ENCODE measurements around the gene SCN10A. TPM values are rescaled to one million over a fixed set of nuclear protein-coding genes. Genes with fewer than 3 reads are reported as not detected.

SCN10A gene
- total and polyA plus RNA-seq, 2 experiments from 2014 or later = 0.03 TPM; not detected in 1

GRCh38 chr3:38702231-38702630 is 113.8 kb downstream of the SCN10A start (continued):
- TF ChIP-seq NANOG (IDR thresholded peaks at IDR 0.05; ENCODE audit: borderline replicate concordance) (no peak), REST (IDR thresholded peaks at IDR 0.05; ENCODE audit: unreplicated experiment) (no peak), ETS1 (IDR thresholded peaks at IDR 0.05) (no peak), JUNB (IDR thresholded peaks at IDR 0.05; ENCODE audit: unreplicated experiment) (no peak), ZNF331 (CRISPR knock-in tag; IDR thresholded peaks at IDR 0.05; ENCODE audit: low read depth) (no peak)

- no peak overlapping the region for H3K4me2 ChIP-seq
- no peaks in the 10 kb centered on the region for H3K27me3 Mint-ChIP-seq (ENCODE audit: insufficient read depth, low read depth, poor library complexity)
- H3K4me1 ChIP-seq (ENCODE audit: insufficient read depth) = peaks cover 3% of the 10 kb centered on the region; the same call in 1 of the 2 replicates
- H3K9me3 Mint-ChIP-seq = no peaks in the 10 kb centered on the region
- H3K4me3 Mint-ChIP-seq = no peak overlapping the region
- DNase-seq (ENCODE audit: low spot score) = no peak
- no peak overlapping the region for H3K27ac ChIP-seq (ENCODE audit: low read depth)
- H3K27ac Mint-ChIP-seq = no peak overlapping the region
- H3K79me2 ChIP-seq (replicated peaks; ENCODE audit: insufficient read depth) = no peaks in the 10 kb centered on the region
- peaks cover 11% of the 10 kb centered on the region; the same call in 1 of the 2 replicates for H3K9me2 ChIP-seq (ENCODE audit: insufficient read depth)
- H2AFZ ChIP-seq = no peak overlapping the region
- H3K4me3 ChIP-seq = no peak overlapping the region
- H3K4me1 Mint-ChIP-seq = no peaks in the 10 kb centered on the region
- no peak for ATAC-seq
- no peaks in the 10 kb centered on the region for H4K20me1 ChIP-seq (replicated peaks; ENCODE audit: insufficient read depth)
- no peaks in the 10 kb centered on the region for H3K27me3 ChIP-seq (ENCODE audit: insufficient read depth)
- no peaks in the 10 kb centered on the region for H3F3A ChIP-seq (replicated peaks; ENCODE audit: low read depth)
- no peaks in the 10 kb centered on the region for H3K36me3 ChIP-seq (ENCODE audit: insufficient read depth)
- H3K36me3 Mint-ChIP-seq (ENCODE audit: low read depth) = no peaks in the 10 kb centered on the region
- TF ChIP-seq NANOG (IDR thresholded peaks at IDR 0.05; ENCODE audit: borderline replicate concordance) (no peak), CTCF (conservative IDR thresholded peaks at IDR 0.05; ENCODE audit: low read depth in 2 of 2) (no peak), ZNF331 (CRISPR knock-in tag; IDR thresholded peaks at IDR 0.05; ENCODE audit: low read depth) (no peak), EZH2phosphoT487 (IDR thresholded peaks at IDR 0.05; ENCODE audit: unreplicated experiment) (no peak), REST (IDR thresholded peaks at IDR 0.05; ENCODE audit: unreplicated experiment) (no peak), POLR2AphosphoS5 (IDR thresholded peaks at IDR 0.05; ENCODE audit: low read depth) (no peak), ZNF114 (CRISPR knock-in tag; IDR thresholded peaks at IDR 0.05) (no peak), CREB1 (CRISPR knock-in tag; IDR thresholded peaks at IDR 0.05; ENCODE audit: low read depth) (no peak)
Observed at GRCh38 chr3:38698760-38699159, 117.3 kb downstream of the SCN10A start.
